ENCODE measurements around the gene NFATC3. TPM values are rescaled to one million over a fixed set of nuclear protein-coding genes. Genes with fewer than 3 reads are reported as not detected.

Gene NFATC3
- total RNA-seq, 1 experiment from 2014 or later: 33.0 TPM

- Histone ChIP-seq H2AFZ (ENCODE audit: low read length) (no peak overlapping the region), H2BK5ac (ENCODE audit: insufficient read length, low read length) (no peak overlapping the region), H2BK15ac (ENCODE audit: low read depth, low read length) (no peak overlapping the region), H3K4ac (ENCODE audit: low read depth, low read length) (no peak overlapping the region), H3K27me3 (ENCODE audit: insufficient read depth, low read length) (no peaks in the 10 kb centered on the region), H4K5ac (ENCODE audit: insufficient read length, low read depth, low read length) (no peak overlapping the region), H3K9ac (ENCODE audit: extremely low read depth, insufficient read length, low read length) (no peak overlapping the region), H3K79me1 (ENCODE audit: insufficient read depth, low read depth, low read length, poor library complexity, severe bottlenecking) (no peaks in the 10 kb centered on the region), H4K91ac (ENCODE audit: insufficient read length, low read depth, low read length) (no peak overlapping the region), H3K14ac (ENCODE audit: insufficient read depth, low read length) (no peak overlapping the region), H3K23ac (ENCODE audit: insufficient read length, low read depth, low read length) (no peak overlapping the region), H2BK12ac (ENCODE audit: insufficient read length, low read depth, low read length) (no peak overlapping the region), H2AK5ac (ENCODE audit: insufficient read length, low read length) (no peak overlapping the region), H4K20me1 (ENCODE audit: control insufficient read depth, insufficient read depth, insufficient read length) (no peaks in the 10 kb centered on the region), H3K4me2 (ENCODE audit: insufficient read depth, insufficient read length, low read length) (no peak overlapping the region), H3K4me1 (ENCODE audit: insufficient read depth, low read length) (no peaks in the 10 kb centered on the region), H2BK120ac (ENCODE audit: low read depth, low read length, poor library complexity, severe bottlenecking) (no peak overlapping the region), H3K9me3 (ENCODE audit: control insufficient read depth, low read depth, low read length) (no peaks in the 10 kb centered on the region), H3K18ac (ENCODE audit: insufficient read length, low read depth, low read length) (no peak overlapping the region), H3K23me2 (ENCODE audit: insufficient read length, low read depth, low read length, poor library complexity, severe bottlenecking) (no peaks in the 10 kb centered on the region), H3K79me2 (ENCODE audit: insufficient read depth, low read length) (no peaks in the 10 kb centered on the region), H3K27ac (ENCODE audit: insufficient read length, low read depth, low read length) (no peak overlapping the region), H2BK20ac (ENCODE audit: low read depth, low read length, poor library complexity, severe bottlenecking) (no peak overlapping the region), H3T11ph (ENCODE audit: low read length) (no peak overlapping the region), H3K56ac (ENCODE audit: insufficient read length, low read depth, low read length) (no peak overlapping the region), H4K8ac (replicated peaks; ENCODE audit: insufficient read length, low read depth, low read length) (no peak overlapping the region)
- peaks cover 1 to 16% (median 7%) of the 10 kb centered on the region in 3 experiments; a peak in 5 of 7 replicates for H3K36me3 Mint-ChIP-seq (ENCODE audit: insufficient read depth in 1 of 3, low read depth in 3 of 3)
- H3K27ac Mint-ChIP-seq: no peak overlapping the region
- H3K9me3 Mint-ChIP-seq: no peaks in the 10 kb centered on the region
- TF ChIP-seq, protein P1, sequence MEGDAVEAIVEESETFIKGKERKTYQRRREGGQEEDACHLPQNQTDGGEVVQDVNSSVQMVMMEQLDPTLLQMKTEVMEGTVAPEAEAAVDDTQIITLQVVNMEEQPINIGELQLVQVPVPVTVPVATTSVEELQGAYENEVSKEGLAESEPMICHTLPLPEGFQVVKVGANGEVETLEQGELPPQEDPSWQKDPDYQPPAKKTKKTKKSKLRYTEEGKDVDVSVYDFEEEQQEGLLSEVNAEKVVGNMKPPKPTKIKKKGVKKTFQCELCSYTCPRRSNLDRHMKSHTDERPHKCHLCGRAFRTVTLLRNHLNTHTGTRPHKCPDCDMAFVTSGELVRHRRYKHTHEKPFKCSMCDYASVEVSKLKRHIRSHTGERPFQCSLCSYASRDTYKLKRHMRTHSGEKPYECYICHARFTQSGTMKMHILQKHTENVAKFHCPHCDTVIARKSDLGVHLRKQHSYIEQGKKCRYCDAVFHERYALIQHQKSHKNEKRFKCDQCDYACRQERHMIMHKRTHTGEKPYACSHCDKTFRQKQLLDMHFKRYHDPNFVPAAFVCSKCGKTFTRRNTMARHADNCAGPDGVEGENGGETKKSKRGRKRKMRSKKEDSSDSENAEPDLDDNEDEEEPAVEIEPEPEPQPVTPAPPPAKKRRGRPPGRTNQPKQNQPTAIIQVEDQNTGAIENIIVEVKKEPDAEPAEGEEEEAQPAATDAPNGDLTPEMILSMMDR (conservative IDR thresholded peaks at IDR 0.05): no peak
- H3K4me1 Mint-ChIP-seq: peaks cover 4% of the 10 kb centered on the region in 2 experiments; a peak in 3 of 4 replicates
- no CpG with 5 or more reads among the region's 6 CpGs for WGBS (ENCODE audit: extremely low coverage, insufficient read length, low lambda C conversion rate)
- DNase-seq: no peak
- H3K27me3 Mint-ChIP-seq (ENCODE audit: low read depth): no peaks in the 10 kb centered on the region; the same call in none of the 2 replicates
- H3K4me3 Mint-ChIP-seq: no peak overlapping the region
Measured at GRCh38 chr16:68250951-68251350, 165.8 kb downstream of the NFATC3 start.
